WTC11 (cell line): Measurements from ENCODE around the gene CDH2.

Source experiments
- CTCF ChIP-seq: fragments of 200-600 bp; IDR thresholded peaks from 2 replicates; pipeline ENCODE4 v1.8.0; 2022; ENCODE audit warnings: antibody characterized with exemption
- JUN ChIP-seq: sonication (generic); formaldehyde crosslinking; IDR thresholded peaks from 2 replicates; pipeline ENCODE4 v1.8.0; 2023; ENCODE audit warnings: mild to moderate bottlenecking, missing genetic modification reagents
- USF1 ChIP-seq: sonication (generic); formaldehyde crosslinking; IDR thresholded peaks from 2 replicates; pipeline ENCODE4 v1.8.0; 2022; ENCODE audit warnings: mild to moderate bottlenecking, missing genetic modification reagents
- ZNF416 ChIP-seq: fragments of 250-450 bp; sonication (Bioruptor Pico); IDR thresholded peaks from 2 replicates; pipeline ENCODE4 v1.9.0; 2021; ENCODE audit warnings: mild to moderate bottlenecking, inconsistent platforms

- TF ChIP-seq CTCF = no peak
- no peak for TF ChIP-seq JUN (CRISPR knock-in tag)
- TF ChIP-seq USF1 = no peak
- no peak for TF ChIP-seq ZNF416 (CRISPR knock-in tag)
These were observed 44.8 kb downstream of the CDH2 start for GRCh38 chr18:28132084-28132483.
